Adipose tissue (tissue), 3 donors: Measurements from ENCODE around the gene TOP3A. TPM values are rescaled to one million over a fixed set of nuclear protein-coding genes. Genes with fewer than 3 reads are reported as not detected.

Experiments
- H3K27ac ChIP-seq: one replicate; pipeline ENCODE4 v1.5.1; 2013; ENCODE audit warnings: low read depth, low read length
- WGBS, 3 donors: extraction: QIAGEN DNeasy Blood & Tissue Kit; methylation state at CpG; one replicate each; pipeline ENCODE4 v1.1.7; 2013; 5-methylcytosine and 5-hydroxymethylcytosine counted together
- polyA plus RNA-seq, 3 donors: library from polyadenylated mRNA; stranded (reverse); fragments of 200-250 nt; gene quantifications; one replicate each; pipeline ENCODE4 v1.2.3, GENCODE V29; 2013
- donor health status: healthy with polysubstance abuse.
- donor health status: Bipolar disorder and iron deficiency.
- donor health status: healthy.

TOP3A gene
- polyA plus RNA-seq, 3 donors = 6.5 to 16.6 (median 12.5) TPM

DNA sequence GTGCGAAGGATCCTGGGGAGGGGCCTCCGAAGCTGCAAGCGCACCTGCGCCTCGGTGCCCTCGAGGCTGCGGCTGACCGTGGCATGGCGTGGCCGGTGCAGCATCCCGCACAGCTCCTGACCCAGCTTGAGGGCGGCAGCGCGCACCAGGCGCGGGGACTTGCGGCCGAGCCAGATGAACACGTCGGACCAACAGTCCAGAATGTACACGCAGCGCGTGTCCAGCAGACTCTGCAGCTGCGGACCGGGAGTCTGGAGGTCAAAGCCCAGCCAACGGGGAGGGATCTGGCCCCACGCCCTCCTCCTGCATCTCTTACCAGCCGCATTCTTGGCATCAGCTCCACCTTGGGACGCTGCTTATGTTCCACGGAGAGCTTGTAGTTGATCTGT is 67.2 kb downstream of the TOP3A start:
- H3K27ac ChIP-seq = no peak overlapping the region

DNA sequence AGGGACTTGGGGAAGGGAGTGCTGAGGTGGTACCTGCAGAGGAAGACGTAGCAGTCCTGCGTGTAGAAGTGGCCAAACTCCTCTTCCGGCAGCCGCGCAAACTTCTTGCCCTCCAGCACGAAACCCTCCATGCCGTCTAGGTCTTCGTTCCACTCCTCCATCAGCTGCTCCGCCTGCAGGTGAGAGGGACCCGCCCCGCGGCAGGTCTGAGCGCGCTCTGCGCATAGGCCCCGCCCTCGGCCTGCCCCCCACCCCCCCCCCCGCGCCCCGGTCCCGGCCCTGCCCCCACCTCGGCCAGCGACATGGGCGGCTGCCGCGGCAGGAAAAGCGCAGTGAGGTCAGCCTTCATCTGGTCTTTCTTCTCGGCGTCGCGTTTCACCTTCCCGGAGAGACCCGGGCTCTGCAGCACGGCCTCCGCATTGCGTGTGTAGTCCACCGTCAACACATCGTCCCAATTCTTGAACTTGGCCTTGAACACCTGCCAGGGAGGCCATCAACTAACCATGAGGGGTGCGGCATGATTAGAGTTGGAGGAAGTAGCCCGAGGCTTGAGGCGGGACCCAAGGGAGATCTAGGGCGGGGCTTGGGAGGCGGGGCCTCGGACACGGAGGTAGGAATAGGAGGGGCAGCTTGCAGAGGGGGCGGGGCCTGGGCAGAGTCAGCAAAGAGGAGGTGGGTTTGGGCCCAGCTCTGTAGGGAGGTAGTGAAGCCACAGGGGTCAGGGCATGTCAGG is 67.7 kb downstream of the TOP3A start:
- no peak overlapping the region for H3K27ac ChIP-seq
- 44 to 52% (median 48%) methylated on average over 42 to 46 of the region's 46 CpGs for WGBS, 3 donors

More for the DNA sequence above, 67.2 kb downstream of the TOP3A start:
- 65 to 83% (median 75%) methylated on average over 30 of the region's 30 CpGs for WGBS, 3 donors

DNA sequence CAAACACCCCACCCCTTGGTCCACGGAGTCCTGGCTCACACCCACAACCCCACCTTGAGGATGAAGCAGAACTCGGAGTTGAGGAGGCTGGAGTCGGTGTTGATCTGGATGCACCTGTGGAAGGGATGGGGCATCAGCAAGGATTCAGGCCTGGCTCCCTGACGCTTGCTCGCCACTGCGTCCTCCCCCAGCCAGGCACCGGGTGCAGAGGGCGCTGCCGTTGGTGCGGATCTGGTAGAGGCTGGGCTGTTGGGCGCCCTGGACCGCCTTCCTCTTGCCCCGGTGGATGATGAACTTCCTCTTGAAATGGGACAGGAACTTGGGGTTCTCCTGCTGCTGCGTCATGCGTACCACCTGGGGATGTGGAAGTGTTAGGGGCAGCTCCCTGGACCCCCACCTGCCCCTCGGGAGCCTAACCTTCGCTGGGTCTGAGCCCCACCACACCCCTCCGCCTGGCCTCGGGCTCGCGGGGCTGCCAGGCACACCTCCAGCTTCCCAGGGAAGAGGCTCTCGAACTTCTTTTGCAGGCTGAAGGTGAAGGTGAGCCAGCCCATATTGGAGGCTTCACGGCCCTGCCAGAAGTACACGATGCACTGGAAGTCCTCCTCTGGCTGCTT is 68.6 kb downstream of the TOP3A start:
- 86 to 93% (median 87%) methylated on average over 22 to 24 of the region's 24 CpGs for WGBS, 3 donors
- H3K27ac ChIP-seq = no peak overlapping the region

GRCh38 chr17:18245038-18245776 is 69.6 kb downstream of the TOP3A start:
- no peak overlapping the region for H3K27ac ChIP-seq
- 91 to 92% (median 92%) methylated on average over 21 of the region's 21 CpGs for WGBS, 3 donors

- H3K27ac ChIP-seq = no peak overlapping the region
- 84 to 93% (median 87%) methylated on average over 28 of the region's 28 CpGs for WGBS, 3 donors
These were observed 73.4 kb downstream of the TOP3A start for GRCh38 chr17:18241229-18241871.

DNA sequence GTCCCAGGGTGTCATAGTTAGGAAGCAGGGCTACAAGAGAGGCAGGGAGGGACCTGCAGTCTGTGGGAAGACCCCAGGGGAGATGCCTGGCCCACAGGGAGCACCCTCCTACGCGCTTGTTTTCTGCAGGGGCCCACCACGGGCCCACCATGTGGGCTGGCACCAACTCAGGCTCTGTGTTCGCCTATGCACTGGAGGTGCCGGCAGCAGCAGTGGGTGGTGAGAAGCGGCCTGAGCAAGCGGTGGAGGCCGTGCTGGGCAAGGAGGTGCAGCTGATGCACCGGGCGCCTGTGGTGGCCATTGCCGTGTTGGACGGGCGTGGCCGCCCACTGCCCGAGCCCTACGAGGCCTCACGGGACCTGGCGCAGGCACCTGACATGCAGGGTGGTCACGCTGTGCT is 74.3 kb downstream of the TOP3A start:
- 92 to 95% (median 92%) methylated on average over 14 to 19 of the region's 19 CpGs for WGBS, 3 donors
- H3K27ac ChIP-seq = no peak overlapping the region

DNA sequence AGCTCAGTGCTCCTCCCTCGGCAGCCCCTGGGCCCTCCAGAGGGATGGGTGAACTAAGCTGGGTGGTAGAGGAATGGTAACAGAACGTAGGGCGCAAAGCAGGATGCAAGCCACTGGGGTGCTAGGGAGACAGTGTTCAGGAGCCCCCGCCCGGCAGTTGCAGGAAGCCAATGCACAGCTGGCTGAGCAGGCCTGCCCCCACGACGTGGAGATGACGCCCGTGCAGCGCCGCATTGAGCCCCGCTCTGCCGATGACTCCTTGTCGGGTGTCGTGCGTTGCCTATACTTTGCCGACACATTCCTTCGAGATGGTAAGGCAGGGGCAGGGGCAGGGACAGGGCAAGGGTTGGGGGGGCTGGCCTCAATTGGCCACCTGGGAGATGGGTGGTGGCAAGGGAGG is 76.5 kb downstream of the TOP3A start:
- 91 to 93% (median 92%) methylated on average over 18 of the region's 18 CpGs for WGBS, 3 donors
- H3K27ac ChIP-seq = no peak overlapping the region

DNA sequence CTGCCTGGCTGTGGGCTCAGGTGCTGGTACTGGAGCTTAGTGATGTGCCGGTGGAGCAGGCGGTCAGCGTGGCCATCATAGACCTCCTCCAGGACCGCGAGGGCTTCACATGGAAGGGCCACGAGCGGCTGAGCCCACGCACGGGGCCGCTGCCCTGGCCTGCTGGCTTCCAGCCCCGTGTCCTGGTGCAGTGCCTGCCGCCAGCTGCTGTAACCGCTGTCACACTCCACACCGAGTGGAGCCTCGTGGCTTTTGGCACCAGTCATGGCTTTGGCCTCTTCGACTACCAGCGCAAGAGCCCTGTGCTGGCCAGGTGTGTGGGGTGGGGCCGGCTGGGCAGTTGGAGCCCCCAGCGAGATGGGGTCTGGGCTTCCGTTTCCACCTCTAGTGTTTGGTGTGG is 77.3 kb downstream of the TOP3A start:
- WGBS, 3 donors = 89 to 92% (median 92%) methylated on average over 20 of the region's 20 CpGs

GRCh38 chr17:18236494-18236893 is 78.3 kb downstream of the TOP3A start:
- no peak overlapping the region for H3K27ac ChIP-seq

More for the DNA sequence above, 77.3 kb downstream of the TOP3A start:
- no peak overlapping the region for H3K27ac ChIP-seq

GRCh38 chr17:18235743-18236256 is 79.0 kb downstream of the TOP3A start:
- H3K27ac ChIP-seq = no peak overlapping the region
- 72 to 83% (median 77%) methylated on average over 14 of the region's 14 CpGs for WGBS, 3 donors

More at GRCh38 chr17:18236494-18236893, 78.3 kb downstream of the TOP3A start:
- 92 to 93% (median 92%) methylated on average over 18 of the region's 18 CpGs for WGBS, 3 donors

DNA sequence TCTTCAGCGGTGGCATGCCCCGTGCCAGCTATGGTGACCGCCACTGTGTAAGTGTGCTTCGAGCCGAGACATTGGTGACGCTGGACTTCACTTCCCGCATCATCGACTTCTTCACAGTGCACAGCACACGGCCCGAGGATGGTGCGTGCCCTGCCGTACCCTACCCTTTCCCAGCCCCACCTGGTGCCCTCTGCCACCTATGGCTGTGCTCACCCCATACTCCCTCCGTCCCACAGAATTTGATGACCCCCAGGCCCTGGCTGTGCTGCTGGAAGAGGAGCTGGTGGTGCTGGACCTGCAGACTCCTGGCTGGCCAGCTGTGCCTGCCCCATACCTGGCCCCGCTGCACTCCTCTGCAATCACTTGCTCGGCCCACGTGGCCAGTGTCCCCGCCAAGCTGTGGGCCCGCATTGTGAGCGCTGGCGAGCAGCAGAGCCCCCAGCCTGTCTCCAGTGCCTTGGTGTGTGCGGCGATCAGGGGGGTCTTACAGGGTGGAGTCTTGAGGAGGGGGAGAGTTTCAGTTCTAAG is 79.9 kb downstream of the TOP3A start:
- 96 to 98% (median 97%) methylated on average over 22 of the region's 22 CpGs for WGBS, 3 donors
- H3K27ac ChIP-seq = no peak overlapping the region

DNA sequence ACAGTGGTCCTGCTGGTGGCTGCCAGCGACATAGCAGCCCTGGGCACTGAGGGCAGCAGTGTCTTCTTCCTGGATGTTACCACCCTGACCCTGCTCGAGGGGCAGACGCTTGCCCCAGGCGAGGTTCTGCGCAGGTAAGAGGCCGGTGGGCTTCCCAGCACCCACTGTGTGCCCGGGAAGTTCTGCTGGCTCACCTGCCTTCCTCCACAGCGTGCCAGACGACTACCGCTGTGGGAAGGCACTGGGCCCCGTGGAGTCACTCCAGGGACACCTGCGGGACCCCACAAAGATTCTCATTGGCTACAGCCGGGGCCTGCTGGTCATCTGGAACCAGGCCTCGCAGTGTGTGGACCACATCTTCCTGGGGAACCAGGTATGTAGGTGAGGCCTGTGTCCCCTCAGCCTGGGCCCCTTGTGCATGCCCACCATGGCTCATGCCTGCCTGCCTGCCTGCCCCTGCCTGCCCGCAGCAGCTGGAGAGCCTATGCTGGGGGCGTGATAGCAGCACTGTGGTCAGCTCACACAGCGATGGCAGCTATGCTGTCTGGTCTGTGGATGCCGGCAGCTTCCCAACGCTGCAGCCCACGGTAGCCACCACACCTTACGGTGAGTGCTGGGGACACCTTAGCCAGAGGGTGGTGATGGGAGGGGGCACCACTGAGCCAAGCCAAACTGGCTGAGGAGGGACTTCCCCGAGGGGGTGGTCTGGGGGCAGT is 80.8 kb downstream of the TOP3A start:
- no peak overlapping the region for H3K27ac ChIP-seq
- WGBS, 3 donors = 89 to 96% (median 94%) methylated on average over 22 of the region's 22 CpGs

DNA sequence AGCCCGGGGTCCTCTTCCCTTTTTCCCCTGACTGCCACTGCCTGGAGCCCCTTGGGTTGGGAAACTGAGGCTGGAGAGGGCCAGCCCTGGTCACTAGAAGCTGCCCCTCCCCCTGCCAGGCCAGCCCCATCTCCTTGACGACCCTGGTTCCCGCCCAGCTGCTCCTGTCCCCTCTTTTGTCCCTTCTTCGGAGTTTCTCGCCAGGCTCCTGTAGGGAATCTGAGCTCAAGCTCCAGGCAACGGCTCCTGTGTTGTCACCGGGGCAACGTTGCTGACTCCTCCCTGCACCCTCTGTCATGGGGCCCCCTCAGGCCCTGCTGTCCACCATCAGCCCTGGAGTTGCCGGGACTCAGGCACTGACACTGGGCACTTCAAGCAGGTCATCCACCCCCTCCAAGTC is 83.6 kb downstream of the TOP3A start:
- WGBS, 3 donors = 69 to 74% (median 74%) methylated on average over 9 of the region's 9 CpGs
- H3K27ac ChIP-seq = no peak overlapping the region

DNA sequence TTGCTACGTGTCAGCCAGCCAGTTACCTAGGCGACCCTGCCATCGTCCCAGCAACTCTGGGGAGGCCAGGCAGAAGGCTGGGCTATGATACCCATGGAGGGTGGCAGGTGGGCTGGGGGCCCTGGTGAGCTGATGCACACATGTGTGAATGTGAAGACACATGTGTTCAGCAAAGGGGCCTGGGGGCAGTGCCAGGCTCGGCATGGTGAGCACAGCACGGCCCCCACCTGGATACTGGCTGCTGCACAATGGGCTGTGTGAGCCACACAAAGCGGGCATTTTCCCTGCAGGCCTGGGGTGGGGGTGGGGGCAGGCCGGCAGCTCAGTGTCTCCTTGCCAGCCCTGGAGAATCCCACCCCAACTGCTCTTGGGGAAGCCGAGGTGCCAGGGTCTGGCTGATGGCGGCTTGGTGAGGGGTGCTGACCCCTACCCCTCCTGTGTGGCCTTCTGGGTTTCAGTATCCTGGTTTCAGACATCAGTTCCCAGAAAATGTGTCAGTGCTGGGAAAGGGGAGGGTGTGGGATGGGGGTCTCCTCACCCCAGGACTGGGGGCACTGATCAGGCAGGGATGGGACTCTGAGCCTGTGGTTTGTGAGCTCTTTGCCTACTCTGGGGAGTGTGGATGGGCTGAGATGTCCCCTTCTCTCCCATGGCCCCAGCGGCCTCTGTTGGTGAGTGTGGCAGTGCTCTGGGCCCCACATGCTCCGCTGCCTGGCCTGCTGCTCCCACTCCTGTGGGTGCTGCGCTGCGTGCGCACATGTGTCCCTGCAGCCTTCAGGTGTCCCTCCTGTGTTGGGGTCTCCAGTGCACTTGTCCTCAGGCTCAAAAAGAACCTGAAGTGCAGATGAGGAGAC is 84.3 kb downstream of the TOP3A start:
- H3K27ac ChIP-seq = no peak overlapping the region
- WGBS, 3 donors = 83 to 87% (median 85%) methylated on average over 14 of the region's 14 CpGs

GRCh38 chr17:18229771-18230170 is 85.0 kb downstream of the TOP3A start:
- WGBS, 3 donors = 93 to 95% (median 95%) methylated on average over 7 of the region's 7 CpGs
- no peak overlapping the region for H3K27ac ChIP-seq

GRCh38 chr17:18229254-18229653 is 85.5 kb downstream of the TOP3A start:
- 81 to 86% (median 82%) methylated on average over 4 of the region's 4 CpGs for WGBS, 3 donors

DNA sequence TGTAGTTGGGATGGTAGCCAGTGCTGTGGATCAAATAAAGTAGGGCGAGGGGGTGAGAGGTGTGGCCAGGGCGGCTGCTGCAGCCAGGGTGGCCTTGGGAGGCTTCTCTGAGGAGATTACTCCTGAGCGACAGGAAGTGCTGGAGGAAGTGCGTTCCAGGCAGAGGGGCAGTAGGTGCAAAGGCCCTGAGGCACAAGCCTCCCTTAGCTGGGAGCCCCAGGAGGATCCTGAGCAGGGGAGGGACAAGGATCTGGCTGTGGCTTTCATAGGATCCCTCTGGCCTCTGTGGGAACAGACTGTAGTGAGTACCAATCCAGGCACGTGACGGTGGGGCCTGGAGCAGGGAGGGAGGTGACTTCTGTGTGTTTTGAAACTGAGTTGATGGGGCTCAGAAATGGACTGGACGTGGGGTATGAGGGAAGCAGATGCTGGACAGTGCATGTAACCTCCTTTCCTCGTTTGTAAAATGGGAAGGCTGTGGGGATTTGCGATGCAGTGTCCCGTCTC is 86.6 kb downstream of the TOP3A start:
- 86 to 91% (median 90%) methylated on average over 10 of the region's 10 CpGs for WGBS, 3 donors
- H3K27ac ChIP-seq = no peak overlapping the region

More at GRCh38 chr17:18229254-18229653, 85.5 kb downstream of the TOP3A start:
- H3K27ac ChIP-seq = no peak overlapping the region
